Measurements from ENCODE around the gene RING1.
A peak's percentile ranks its signal among the peaks of the same experiment; 100 is the strongest.

RING1 gene

DNA sequence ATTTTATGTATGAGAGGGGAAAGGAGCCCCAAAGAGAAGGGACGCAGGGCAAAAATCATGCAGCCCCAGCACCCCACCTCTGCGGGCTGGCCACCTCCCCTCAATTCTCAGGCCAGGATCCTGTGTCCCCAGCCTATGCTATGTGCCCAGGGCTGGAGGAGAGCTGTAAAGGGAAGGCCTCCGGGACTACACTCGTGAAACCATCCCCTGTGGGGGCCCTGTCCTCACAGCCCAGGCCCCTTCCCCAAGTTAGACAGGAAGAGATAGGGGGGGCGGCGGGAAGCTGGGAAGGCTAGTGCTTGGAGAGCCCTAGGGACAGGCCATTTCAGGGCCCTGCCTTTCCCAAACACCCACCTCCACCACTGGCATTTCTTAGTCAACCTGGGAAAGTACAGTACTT is 14.7 kb upstream of the RING1 start:
- TF ChIP-seq, protein P1, sequence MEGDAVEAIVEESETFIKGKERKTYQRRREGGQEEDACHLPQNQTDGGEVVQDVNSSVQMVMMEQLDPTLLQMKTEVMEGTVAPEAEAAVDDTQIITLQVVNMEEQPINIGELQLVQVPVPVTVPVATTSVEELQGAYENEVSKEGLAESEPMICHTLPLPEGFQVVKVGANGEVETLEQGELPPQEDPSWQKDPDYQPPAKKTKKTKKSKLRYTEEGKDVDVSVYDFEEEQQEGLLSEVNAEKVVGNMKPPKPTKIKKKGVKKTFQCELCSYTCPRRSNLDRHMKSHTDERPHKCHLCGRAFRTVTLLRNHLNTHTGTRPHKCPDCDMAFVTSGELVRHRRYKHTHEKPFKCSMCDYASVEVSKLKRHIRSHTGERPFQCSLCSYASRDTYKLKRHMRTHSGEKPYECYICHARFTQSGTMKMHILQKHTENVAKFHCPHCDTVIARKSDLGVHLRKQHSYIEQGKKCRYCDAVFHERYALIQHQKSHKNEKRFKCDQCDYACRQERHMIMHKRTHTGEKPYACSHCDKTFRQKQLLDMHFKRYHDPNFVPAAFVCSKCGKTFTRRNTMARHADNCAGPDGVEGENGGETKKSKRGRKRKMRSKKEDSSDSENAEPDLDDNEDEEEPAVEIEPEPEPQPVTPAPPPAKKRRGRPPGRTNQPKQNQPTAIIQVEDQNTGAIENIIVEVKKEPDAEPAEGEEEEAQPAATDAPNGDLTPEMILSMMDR (IDR thresholded peaks at IDR 0.05; ENCODE audit: low read length, missing control alignments), result no peak
- no peak for DNase-seq (ENCODE audit: low read depth)
- H3K4me3 ChIP-seq (replicated peaks; ENCODE audit: low read depth, low read length), result no peak overlapping the region

DNA sequence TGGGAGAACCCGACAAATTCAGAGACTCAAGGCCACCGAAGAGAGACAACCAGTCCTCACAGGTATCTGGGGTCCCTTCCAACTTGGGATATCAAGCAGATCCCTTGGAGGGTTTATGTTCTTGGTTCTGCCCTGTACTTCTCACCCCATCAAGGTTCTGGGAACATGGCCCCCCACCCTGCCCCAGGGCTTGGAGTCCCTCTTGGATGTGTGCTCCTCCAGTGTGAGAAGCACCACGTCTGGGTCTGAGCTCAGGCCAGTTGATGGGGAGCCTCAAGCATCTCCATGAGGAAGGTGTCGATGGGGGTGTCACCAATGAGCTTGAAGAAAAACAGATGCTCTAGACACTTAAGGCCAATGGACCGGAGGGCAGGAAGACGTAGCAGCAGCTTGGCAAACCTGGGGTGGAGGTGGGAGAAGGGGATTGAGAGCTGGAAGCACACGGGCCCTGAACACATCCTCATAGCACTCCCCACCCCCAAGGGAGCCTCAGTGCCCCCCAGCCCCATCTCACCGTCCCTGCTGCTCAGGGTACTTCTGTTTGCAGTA is 13.8 kb upstream of the RING1 start:
- TF ChIP-seq, protein P1 (IDR thresholded peaks at IDR 0.05; ENCODE audit: low read length, missing control alignments), result no peak
- DNase-seq (ENCODE audit: low read depth), result no peak
- H3K4me3 ChIP-seq (replicated peaks; ENCODE audit: low read depth, low read length), result no peak overlapping the region

DNA sequence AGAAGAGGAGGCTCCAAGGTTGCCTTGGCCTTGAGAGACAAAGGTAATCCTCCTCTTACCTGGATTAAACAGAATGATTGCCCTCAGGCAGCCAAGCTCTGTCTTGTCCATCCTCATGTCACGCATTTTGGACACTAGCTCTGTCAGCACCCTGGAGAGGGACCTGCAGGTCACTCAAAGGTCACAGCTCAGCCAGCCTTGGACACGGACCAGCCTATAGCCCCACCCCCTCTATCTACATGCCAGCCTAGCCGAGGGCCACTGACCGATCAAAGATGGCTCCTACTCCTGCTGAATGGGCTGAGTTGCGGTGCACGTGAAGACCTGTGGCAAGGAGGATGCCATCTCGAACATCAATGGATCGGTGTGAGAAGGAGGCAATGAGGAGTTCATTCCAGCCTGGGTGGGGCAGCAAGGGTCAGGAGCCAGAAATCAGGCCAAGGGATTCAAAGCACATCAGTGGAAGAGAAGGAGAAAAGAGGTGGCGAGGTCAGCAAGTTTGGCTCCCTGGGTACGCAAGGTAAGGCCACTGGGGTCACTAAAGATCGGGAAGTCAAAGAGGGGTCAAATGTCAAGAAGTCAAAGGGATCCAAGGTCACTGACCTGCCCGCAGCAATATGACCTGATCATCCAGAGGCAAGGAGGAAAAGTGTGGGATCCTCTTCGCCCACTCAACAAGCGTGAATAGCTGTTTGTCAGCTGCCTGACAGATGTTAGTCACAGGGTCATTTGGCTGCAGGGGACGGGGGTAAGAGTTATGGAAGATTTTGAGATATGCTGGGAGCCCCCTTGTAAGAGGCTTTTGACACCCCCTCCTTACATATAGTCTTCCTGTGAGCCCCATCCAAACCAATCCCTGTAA is 12.8 kb upstream of the RING1 start:
- no peak overlapping the region for H3K4me3 ChIP-seq (replicated peaks; ENCODE audit: low read depth, low read length)
- DNase-seq (ENCODE audit: low read depth), result no peak
- TF ChIP-seq, protein P1 (IDR thresholded peaks at IDR 0.05; ENCODE audit: low read length, missing control alignments), result no peak

DNA sequence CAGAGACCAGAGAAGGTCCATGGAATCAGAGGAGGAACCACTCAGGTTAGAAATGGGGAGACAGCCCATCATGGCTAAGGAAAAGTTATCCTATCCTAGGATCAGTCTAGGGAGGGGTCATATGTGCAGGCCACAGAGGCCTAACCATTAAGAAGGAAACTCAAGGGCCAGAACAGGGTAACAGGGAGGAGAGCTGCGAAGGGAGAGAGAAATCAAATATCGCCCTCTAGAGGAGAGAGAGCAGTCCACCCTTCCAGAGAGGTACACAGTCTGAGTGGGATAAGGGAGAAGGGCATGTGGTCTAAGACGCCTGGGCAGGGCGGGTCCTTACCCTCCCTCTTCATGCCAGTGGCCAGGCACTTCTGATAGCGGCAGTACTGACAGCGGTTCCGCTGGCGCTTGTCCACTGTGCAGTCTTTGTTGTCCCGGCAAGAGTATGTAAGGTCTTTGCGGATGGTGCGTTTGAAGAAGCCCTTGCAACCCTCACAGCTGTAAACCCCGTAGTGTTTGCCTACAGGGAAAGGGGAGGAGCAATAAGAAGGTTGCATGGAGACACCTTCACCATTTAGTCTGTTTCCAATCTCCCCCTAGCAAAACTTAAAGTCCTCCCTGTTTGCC is 10.8 kb upstream of the RING1 start:
- TF ChIP-seq, protein P1 (IDR thresholded peaks at IDR 0.05; ENCODE audit: low read length, missing control alignments), result peak; percentile 86
- peak; percentile 79 for DNase-seq (ENCODE audit: low read depth)
- H3K4me3 ChIP-seq (replicated peaks; ENCODE audit: low read depth, low read length), result no peak overlapping the region

DNA sequence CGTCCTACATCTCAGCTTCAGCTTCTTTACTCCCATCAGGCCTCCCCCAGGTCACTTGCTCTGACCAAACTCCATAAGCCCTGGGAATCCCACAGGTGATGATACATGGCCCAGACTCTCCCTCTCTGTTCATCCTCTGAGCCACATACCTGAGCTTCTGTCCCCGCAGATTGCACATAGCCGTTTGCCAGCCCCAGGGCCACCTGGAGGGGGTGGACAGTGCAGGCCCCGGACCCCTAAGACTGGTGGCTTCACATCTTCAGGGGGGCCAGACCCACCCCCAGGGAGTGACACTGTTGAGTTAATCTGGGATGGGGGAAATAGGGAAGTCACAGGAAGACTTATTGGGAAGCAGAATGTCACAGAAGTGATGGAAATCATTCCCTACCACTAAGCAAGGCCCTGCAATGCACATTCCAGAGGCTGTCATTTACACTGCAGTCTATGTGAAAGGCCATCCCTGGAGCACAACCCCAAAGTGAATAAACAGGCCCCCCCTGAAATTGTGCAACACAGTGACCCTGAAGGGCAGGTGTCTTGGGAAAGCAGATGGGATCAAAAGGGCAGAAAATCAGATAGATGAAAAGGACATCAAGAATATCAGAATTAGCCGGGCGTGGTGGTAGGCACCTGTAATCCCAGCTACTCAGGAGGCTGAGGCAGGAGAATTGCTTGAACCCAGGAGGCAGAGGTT is 10.0 kb upstream of the RING1 start:
- DNase-seq (ENCODE audit: low read depth), result no peak
- no peak overlapping the region for H3K4me3 ChIP-seq (replicated peaks; ENCODE audit: low read depth, low read length)

DNA sequence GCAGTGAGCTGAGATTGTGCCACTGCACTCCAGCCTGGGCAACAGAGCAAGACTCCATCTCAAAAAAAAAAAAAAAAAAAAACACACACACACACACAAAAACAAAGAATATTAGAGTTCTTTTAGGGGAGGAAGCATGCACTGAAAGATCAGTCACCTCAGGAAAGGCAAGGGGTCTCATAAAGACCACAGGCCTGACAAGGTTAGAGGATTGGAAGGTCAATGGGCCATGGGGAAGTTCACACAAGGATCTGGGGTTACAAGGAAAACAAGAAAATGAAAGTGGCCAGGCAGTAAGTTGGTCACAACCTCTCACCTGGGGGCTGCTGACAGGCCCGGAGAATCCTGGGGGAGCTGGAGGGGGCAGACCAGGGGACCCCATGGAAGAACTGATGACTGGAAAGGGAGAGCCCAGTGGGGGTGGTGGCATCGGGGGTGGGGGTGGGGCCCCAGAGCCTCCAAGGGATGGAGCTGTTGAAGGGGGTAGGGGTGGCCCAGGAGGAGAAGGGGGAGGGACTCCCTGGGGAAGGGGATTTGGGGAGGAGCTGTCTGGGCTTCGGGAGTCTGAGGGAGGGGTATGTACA is 9.4 kb upstream of the RING1 start:
- peak overlapping the region; percentile 98 for H3K4me3 ChIP-seq (replicated peaks; ENCODE audit: low read depth, low read length)
- TF ChIP-seq, protein P1 (IDR thresholded peaks at IDR 0.05; ENCODE audit: low read length, missing control alignments), result no peak
- DNase-seq (ENCODE audit: low read depth), result no peak

More for the DNA sequence above, 10.0 kb upstream of the RING1 start:
- TF ChIP-seq, protein P1 (IDR thresholded peaks at IDR 0.05; ENCODE audit: low read length, missing control alignments), result no peak
